ENCODE measurements around the gene PPP5C.
"Not testable (repeated sequence)": the region's sequence is repeated elsewhere in the genome, so short reads cannot be mapped to it uniquely, and the experiment has no call there.

PPP5C gene

DNA sequence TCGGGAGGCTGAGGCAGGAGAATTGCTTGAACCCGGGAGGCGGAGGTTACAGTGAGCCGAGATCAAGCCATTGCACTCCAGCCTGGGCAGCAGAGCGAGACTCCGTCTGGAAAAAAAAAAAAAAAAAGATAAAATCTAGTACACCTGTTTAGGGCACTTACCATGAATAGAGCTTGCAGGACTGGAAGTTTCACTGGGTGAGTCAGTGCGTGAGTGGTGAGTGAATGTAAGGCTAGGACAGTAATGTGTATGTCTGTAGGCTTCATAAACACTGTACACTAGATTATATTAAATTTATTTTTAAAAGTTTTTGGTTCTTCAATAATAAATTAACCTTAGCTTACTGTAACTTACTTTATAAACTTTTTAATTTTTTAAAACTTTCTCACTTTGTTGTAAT, 22.9 kb downstream of the PPP5C start:
- no peak for DNase-seq (ENCODE audit: low spot score)
- in situ Hi-C loops (cut with MboI; ENCODE audit: low sequenced_read_pairs, unreplicated experiment), result no loop called here
- TF ChIP-seq, protein P1, sequence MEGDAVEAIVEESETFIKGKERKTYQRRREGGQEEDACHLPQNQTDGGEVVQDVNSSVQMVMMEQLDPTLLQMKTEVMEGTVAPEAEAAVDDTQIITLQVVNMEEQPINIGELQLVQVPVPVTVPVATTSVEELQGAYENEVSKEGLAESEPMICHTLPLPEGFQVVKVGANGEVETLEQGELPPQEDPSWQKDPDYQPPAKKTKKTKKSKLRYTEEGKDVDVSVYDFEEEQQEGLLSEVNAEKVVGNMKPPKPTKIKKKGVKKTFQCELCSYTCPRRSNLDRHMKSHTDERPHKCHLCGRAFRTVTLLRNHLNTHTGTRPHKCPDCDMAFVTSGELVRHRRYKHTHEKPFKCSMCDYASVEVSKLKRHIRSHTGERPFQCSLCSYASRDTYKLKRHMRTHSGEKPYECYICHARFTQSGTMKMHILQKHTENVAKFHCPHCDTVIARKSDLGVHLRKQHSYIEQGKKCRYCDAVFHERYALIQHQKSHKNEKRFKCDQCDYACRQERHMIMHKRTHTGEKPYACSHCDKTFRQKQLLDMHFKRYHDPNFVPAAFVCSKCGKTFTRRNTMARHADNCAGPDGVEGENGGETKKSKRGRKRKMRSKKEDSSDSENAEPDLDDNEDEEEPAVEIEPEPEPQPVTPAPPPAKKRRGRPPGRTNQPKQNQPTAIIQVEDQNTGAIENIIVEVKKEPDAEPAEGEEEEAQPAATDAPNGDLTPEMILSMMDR (IDR thresholded peaks at IDR 0.05; ENCODE audit: borderline replicate concordance, control extremely low read depth, extremely low read depth, insufficient read depth, missing control alignments), result no peak

- no peak for DNase-seq (ENCODE audit: low spot score)
- TF ChIP-seq, protein P1 (IDR thresholded peaks at IDR 0.05; ENCODE audit: borderline replicate concordance, control extremely low read depth, extremely low read depth, insufficient read depth, missing control alignments), result no peak
- in situ Hi-C loops (cut with MboI; ENCODE audit: low sequenced_read_pairs, unreplicated experiment), result no loop called here
These were observed 24.5 kb downstream of the PPP5C start for GRCh38 chr19:46371371-46371901.

- in situ Hi-C loops (cut with MboI; ENCODE audit: low sequenced_read_pairs, unreplicated experiment), result no loop called here
- TF ChIP-seq, protein P1 (IDR thresholded peaks at IDR 0.05; ENCODE audit: borderline replicate concordance, control extremely low read depth, extremely low read depth, insufficient read depth, missing control alignments), result no peak
- DNase-seq (ENCODE audit: low spot score), result no peak
These were observed 26.1 kb downstream of the PPP5C start for GRCh38 chr19:46372901-46373490.

GRCh38 chr19:46373491-46374359, 26.8 kb downstream of the PPP5C start:
- in situ Hi-C loops (cut with MboI; ENCODE audit: low sequenced_read_pairs, unreplicated experiment), result no loop called here
- TF ChIP-seq, protein P1 (IDR thresholded peaks at IDR 0.05; ENCODE audit: borderline replicate concordance, control extremely low read depth, extremely low read depth, insufficient read depth, missing control alignments), result no peak
- no peak for DNase-seq (ENCODE audit: low spot score)

- no peak for DNase-seq (ENCODE audit: low spot score)
- TF ChIP-seq, protein P1 (IDR thresholded peaks at IDR 0.05; ENCODE audit: borderline replicate concordance, control extremely low read depth, extremely low read depth, insufficient read depth, missing control alignments), result no peak
- in situ Hi-C loops (cut with MboI; ENCODE audit: low sequenced_read_pairs, unreplicated experiment), result no loop called here
These were observed 27.9 kb downstream of the PPP5C start for GRCh38 chr19:46374536-46375475.

GRCh38 chr19:46375476-46376067, 28.7 kb downstream of the PPP5C start:
- in situ Hi-C loops (cut with MboI; ENCODE audit: low sequenced_read_pairs, unreplicated experiment); DNase-seq (ENCODE audit: low spot score): not testable (repeated sequence)
